H1 (cell line): ENCODE measurements around the gene AANAT. TPM values are rescaled to one million over a fixed set of nuclear protein-coding genes. Genes with fewer than 3 reads are reported as not detected.

Experiments
- RNF2 ChIP-seq: fragments of 200-900, 300-1000 bp; sonication (generic); IDR thresholded peaks from 2 replicates; pipeline ENCODE4 v1.7.1; 2016; ENCODE audit warnings: borderline replicate concordance, low read depth, mild to moderate bottlenecking, antibody characterized with exemption, low read length; ENCODE audit not compliant: poor library complexity, severe bottlenecking; ENCODE audit errors: missing control alignments
- polyA plus RNA-seq, 7 experiments: library from polyadenylated mRNA; depleted of rRNA in 3 of 7; stranded (reverse) in 5 of 7; unstranded in 2 of 7; fragments of >200 nt in 5 of 7; fragments of 200-250 nt in 2 of 7; gene quantifications; 1 replicate in 5 of 7; 2 replicates in 1 of 7; 4 replicates in 1 of 7; pipeline versions ENCODE4 v1.2.1 to v1.2.3, GENCODE V29; 2011 to 2013; ENCODE audit warnings: missing spikeins in 2 of 7, mixed read lengths in 2 of 7
- total RNA-seq: library from RNA; stranded (reverse); fragmentation: NEBNext Ultra II Directional; extraction: Animal tissue kit (Norgen Biotek cat#: 25700); gene quantifications from 2 replicates; pipeline ENCODE4 v1.2.1, GENCODE V29; 2021
- TF ChIP-seq, protein P1 (sequence below): fragments of 300-600 bp; sonication (generic); IDR thresholded peaks from 2 replicates; pipeline ENCODE4 v1.7.1; 2012; ENCODE audit warnings: low read length, moderate library complexity, mild to moderate bottlenecking, inconsistent platforms; ENCODE audit not compliant: insufficient replicate concordance

The AANAT gene
- total and polyA plus RNA-seq, 2 of the 8 experiments (the other 6 are each of a cell fraction or from before 2014, with no cell fraction given), result 0.53 TPM; not detected in 1

- no peak for TF ChIP-seq RNF2
- TF ChIP-seq, protein P1, sequence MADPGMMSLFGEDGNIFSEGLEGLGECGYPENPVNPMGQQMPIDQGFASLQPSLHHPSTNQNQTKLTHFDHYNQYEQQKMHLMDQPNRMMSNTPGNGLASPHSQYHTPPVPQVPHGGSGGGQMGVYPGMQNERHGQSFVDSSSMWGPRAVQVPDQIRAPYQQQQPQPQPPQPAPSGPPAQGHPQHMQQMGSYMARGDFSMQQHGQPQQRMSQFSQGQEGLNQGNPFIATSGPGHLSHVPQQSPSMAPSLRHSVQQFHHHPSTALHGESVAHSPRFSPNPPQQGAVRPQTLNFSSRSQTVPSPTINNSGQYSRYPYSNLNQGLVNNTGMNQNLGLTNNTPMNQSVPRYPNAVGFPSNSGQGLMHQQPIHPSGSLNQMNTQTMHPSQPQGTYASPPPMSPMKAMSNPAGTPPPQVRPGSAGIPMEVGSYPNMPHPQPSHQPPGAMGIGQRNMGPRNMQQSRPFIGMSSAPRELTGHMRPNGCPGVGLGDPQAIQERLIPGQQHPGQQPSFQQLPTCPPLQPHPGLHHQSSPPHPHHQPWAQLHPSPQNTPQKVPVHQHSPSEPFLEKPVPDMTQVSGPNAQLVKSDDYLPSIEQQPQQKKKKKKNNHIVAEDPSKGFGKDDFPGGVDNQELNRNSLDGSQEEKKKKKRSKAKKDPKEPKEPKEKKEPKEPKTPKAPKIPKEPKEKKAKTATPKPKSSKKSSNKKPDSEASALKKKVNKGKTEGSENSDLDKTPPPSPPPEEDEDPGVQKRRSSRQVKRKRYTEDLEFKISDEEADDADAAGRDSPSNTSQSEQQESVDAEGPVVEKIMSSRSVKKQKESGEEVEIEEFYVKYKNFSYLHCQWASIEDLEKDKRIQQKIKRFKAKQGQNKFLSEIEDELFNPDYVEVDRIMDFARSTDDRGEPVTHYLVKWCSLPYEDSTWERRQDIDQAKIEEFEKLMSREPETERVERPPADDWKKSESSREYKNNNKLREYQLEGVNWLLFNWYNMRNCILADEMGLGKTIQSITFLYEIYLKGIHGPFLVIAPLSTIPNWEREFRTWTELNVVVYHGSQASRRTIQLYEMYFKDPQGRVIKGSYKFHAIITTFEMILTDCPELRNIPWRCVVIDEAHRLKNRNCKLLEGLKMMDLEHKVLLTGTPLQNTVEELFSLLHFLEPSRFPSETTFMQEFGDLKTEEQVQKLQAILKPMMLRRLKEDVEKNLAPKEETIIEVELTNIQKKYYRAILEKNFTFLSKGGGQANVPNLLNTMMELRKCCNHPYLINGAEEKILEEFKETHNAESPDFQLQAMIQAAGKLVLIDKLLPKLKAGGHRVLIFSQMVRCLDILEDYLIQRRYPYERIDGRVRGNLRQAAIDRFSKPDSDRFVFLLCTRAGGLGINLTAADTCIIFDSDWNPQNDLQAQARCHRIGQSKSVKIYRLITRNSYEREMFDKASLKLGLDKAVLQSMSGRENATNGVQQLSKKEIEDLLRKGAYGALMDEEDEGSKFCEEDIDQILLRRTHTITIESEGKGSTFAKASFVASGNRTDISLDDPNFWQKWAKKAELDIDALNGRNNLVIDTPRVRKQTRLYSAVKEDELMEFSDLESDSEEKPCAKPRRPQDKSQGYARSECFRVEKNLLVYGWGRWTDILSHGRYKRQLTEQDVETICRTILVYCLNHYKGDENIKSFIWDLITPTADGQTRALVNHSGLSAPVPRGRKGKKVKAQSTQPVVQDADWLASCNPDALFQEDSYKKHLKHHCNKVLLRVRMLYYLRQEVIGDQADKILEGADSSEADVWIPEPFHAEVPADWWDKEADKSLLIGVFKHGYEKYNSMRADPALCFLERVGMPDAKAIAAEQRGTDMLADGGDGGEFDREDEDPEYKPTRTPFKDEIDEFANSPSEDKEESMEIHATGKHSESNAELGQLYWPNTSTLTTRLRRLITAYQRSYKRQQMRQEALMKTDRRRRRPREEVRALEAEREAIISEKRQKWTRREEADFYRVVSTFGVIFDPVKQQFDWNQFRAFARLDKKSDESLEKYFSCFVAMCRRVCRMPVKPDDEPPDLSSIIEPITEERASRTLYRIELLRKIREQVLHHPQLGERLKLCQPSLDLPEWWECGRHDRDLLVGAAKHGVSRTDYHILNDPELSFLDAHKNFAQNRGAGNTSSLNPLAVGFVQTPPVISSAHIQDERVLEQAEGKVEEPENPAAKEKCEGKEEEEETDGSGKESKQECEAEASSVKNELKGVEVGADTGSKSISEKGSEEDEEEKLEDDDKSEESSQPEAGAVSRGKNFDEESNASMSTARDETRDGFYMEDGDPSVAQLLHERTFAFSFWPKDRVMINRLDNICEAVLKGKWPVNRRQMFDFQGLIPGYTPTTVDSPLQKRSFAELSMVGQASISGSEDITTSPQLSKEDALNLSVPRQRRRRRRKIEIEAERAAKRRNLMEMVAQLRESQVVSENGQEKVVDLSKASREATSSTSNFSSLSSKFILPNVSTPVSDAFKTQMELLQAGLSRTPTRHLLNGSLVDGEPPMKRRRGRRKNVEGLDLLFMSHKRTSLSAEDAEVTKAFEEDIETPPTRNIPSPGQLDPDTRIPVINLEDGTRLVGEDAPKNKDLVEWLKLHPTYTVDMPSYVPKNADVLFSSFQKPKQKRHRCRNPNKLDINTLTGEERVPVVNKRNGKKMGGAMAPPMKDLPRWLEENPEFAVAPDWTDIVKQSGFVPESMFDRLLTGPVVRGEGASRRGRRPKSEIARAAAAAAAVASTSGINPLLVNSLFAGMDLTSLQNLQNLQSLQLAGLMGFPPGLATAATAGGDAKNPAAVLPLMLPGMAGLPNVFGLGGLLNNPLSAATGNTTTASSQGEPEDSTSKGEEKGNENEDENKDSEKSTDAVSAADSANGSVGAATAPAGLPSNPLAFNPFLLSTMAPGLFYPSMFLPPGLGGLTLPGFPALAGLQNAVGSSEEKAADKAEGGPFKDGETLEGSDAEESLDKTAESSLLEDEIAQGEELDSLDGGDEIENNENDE, result no peak
- TF ChIP-seq, all 59 proteins: peak for 0
Measured at GRCh38 chr17:76466775-76467130, 650 bp upstream of the AANAT start (continued).
